Testis (tissue), 5 donors: ENCODE measurements around the gene KLK8. TPM values are rescaled to one million over a fixed set of nuclear protein-coding genes. Genes with fewer than 3 reads are reported as not detected.

Experiments used
- DNase-seq: peaks from one replicate; pipeline ENCODE4 v3.0.0-alpha.2; 2019
- H3K27ac ChIP-seq, 2 donors: fragments of 200-600 bp; sonication (generic); one replicate each; pipeline ENCODE4 v1.5.1; 2019
- H3K27me3 ChIP-seq: fragments of 200-600 bp; sonication (generic); one replicate; pipeline ENCODE4 v1.5.1; 2019
- H3K36me3 ChIP-seq: fragments of 200-600 bp; sonication (generic); one replicate; pipeline ENCODE4 v1.5.1; 2017; ENCODE audit warnings: low read depth; ENCODE audit errors: missing control alignments
- H3K4me1 ChIP-seq: fragments of 200-600 bp; sonication (generic); one replicate; pipeline ENCODE4 v1.5.1; 2019
- H3K4me3 ChIP-seq, 2 donors: fragments of 200-600 bp; sonication (generic); one replicate each; pipeline ENCODE4 v1.5.1; 2017 to 2019
- H3K9me3 ChIP-seq: fragments of 200-600 bp; sonication (generic); one replicate; pipeline ENCODE4 v1.5.1; 2017
- POLR2A ChIP-seq: fragments of 450-650 bp; IDR thresholded peaks from one replicate; pipeline ENCODE4 v1.6.1; 2017; ENCODE audit warnings: antibody characterized with exemption, mild to moderate bottlenecking, moderate library complexity
- WGBS, 2 donors: methylation state at CpG; one replicate each; pipeline ENCODE4 v1.1.5; 2018; 5-methylcytosine and 5-hydroxymethylcytosine counted together
- intact Hi-C: fragments of 100-400 bp; cut with DNase I; formaldehyde crosslinking; loops from one replicate; pipeline ENCODE4 v1.15.1; 2023; ENCODE audit warnings: low total_unique reads
- long read RNA-seq, 2 donors: transcript quantifications; one replicate each; lab custom pipeline, GENCODE V29; 2026
- polyA plus RNA-seq: library from polyadenylated mRNA; stranded (reverse); fragments of 350-450 nt; fragmentation: Illumina TruSeq; extraction: RNeasy Lipid Tissue Mini Kit (QIAGEN cat#74804); gene quantifications from one replicate; pipeline ENCODE4 v1.2.3, GENCODE V29; 2014; ENCODE audit warnings: low read depth, low replicate concordance; ENCODE audit not compliant: insufficient read depth
- total RNA-seq, 2 donors: library from RNA; depleted of rRNA; stranded (reverse); fragments of >200 nt; gene quantifications; one replicate each; pipeline ENCODE4 v1.2.3, GENCODE V29; 2016
- TF ChIP-seq, protein P1 (sequence below), 3 experiments: fragments of 450-650 bp in 2 of 3; fragments of 200-600 bp in 1 of 3; sonication (generic) in 1 of 3; IDR thresholded peaks; one replicate each; pipeline ENCODE4 v1.5.1; 2016 to 2019; ENCODE audit warnings: antibody characterized with exemption in 3 of 3, mild to moderate bottlenecking in 2 of 3, moderate library complexity in 1 of 3

KLK8 gene, protein sequence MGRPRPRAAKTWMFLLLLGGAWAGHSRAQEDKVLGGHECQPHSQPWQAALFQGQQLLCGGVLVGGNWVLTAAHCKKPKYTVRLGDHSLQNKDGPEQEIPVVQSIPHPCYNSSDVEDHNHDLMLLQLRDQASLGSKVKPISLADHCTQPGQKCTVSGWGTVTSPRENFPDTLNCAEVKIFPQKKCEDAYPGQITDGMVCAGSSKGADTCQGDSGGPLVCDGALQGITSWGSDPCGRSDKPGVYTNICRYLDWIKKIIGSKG
- total RNA-seq, result 1 to 10 TPM; 2.7 to 2.9 TPM
- 4.9 TPM for polyA plus RNA-seq
- long read RNA-seq, donor 1, partial matches to known transcripts, result 0 of 1 reads
- long read RNA-seq, donor 1, other reads (novel, unspliced or antisense), result 0 of 1 reads
- long read RNA-seq, donor 2, partial matches to known transcripts, result 0 of 1 reads
- long read RNA-seq, donor 2, other reads (novel, unspliced or antisense), result 0 of 1 reads

DNA sequence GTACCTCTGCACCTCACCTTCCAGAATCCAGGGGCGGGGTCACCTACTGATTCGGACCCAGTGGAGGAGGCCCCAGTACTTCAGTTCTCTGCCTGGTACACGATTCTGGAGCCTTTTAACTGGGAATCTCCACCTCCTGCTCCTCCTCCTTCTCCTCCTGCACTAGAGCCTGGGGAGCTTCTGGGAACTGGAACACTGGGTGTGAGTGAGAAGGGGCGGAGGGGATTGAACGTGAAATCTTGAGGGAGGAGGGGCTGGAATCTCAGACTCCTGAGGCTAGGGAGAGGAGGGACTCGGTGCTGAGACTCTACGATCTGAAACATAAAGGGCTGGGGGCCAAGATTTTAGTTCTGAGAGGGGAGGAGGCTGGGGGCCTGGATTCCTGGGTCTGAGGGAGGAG is at the start of gene KLK8:
KLK8 (minus strand) TSS at position 90 of the 400 bp plus-strand sequence. CDS start 437 bp downstream, outside the sequence.
- H3K27me3 ChIP-seq, result no peaks in the 10 kb centered on the region
- no peaks in the 10 kb centered on the region for H3K36me3 ChIP-seq
- H3K9me3 ChIP-seq, result no peaks in the 10 kb centered on the region
- H3K27ac ChIP-seq, result no peak within 1 kb of the TSS
- WGBS, 2 donors, result 14 to 19% methylated on average over 3 to 7 of the region's 7 CpGs
- intact Hi-C loops, result no loop called here
- TF ChIP-seq, protein P1, sequence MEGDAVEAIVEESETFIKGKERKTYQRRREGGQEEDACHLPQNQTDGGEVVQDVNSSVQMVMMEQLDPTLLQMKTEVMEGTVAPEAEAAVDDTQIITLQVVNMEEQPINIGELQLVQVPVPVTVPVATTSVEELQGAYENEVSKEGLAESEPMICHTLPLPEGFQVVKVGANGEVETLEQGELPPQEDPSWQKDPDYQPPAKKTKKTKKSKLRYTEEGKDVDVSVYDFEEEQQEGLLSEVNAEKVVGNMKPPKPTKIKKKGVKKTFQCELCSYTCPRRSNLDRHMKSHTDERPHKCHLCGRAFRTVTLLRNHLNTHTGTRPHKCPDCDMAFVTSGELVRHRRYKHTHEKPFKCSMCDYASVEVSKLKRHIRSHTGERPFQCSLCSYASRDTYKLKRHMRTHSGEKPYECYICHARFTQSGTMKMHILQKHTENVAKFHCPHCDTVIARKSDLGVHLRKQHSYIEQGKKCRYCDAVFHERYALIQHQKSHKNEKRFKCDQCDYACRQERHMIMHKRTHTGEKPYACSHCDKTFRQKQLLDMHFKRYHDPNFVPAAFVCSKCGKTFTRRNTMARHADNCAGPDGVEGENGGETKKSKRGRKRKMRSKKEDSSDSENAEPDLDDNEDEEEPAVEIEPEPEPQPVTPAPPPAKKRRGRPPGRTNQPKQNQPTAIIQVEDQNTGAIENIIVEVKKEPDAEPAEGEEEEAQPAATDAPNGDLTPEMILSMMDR (IDR thresholded peaks at IDR 0.05), result no peak
- H3K4me3 ChIP-seq, result peak within 1 kb of the TSS; percentile 26 to 42
- no peaks in the 10 kb centered on the region for H3K4me1 ChIP-seq
- DNase-seq, result no peak

DNA sequence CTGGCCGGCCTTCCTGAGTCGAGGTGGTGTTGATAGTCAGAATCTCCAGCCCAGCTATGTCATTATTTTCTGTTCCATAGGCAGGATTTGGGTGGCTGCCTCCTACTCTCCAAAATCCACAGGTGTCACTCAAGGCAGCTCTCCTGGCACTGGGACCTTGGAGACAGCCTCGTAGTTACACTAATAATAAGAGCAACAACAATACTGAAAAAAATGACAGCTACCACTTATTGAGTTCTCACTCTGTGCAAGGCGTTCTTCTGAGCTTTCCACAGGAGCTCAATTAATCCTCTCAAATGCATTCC is 45.6 kb upstream of the KLK8 start:
- intact Hi-C loops, result no loop called here
- 28 to 33% methylated on average over 4 of the region's 4 CpGs for WGBS, 2 donors
- Histone ChIP-seq H3K27ac (no peak overlapping the region), H3K9me3 (no peaks in the 10 kb centered on the region), H3K36me3 (no peaks in the 10 kb centered on the region), H3K27me3 (no peaks in the 10 kb centered on the region), H3K4me3 (no peak overlapping the region), H3K4me1 (no peaks in the 10 kb centered on the region)
- no peak for DNase-seq
- TF ChIP-seq, protein P1 (IDR thresholded peaks at IDR 0.05), result no peak

DNA sequence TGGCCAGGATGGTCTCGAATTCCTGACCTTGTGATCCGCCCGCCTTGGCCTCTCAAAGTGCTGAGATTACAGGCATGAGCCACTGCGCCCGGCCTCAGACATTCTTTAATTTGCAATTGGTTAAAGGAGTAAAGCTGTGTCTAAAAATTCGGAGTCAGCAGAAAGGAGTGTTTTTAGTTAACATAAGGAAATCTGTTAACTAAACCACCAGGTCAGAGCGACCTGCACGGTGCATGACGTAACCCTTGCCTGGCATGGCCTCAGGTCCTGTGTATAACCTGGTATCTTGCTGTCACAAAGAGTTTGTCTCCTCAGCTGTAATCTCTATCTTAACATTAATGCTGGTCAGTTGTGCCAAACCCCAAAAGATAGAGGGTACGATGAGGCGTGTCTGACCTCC is 42.9 kb upstream of the KLK8 start:
- H3K9me3 ChIP-seq, result no peaks in the 10 kb centered on the region
- H3K36me3 ChIP-seq, result no peaks in the 10 kb centered on the region
- no peak overlapping the region for H3K4me3 ChIP-seq
- TF ChIP-seq, protein P1 (IDR thresholded peaks at IDR 0.05), result no peak
- TF ChIP-seq POLR2A, result no peak
- no peak for DNase-seq
- intact Hi-C loops, result no loop called here
- no peaks in the 10 kb centered on the region for H3K4me1 ChIP-seq
- WGBS, 2 donors, result 81 to 84% methylated on average over 11 of the region's 11 CpGs
- no peak overlapping the region for H3K27ac ChIP-seq
- no peaks in the 10 kb centered on the region for H3K27me3 ChIP-seq

DNA sequence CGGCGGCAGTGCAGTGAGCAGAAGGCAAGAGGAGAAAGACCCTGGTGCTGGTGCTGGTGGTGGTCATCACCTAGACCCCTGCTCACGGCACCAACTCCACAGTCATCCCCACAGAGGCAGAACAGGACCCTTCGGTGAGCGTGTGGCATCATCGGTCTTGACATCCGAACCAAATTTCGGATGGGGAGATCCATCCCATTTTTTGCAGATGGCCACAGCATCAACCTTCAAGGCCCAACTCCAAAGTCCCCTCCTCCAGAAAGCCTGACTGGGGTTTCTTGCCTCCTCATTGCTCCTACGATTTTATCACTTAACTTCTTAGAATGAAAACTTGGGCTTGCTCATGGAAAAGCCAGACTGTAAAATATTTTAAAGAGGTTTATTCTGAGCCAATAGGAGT is 42.1 kb upstream of the KLK8 start:
- H3K9me3 ChIP-seq, result no peaks in the 10 kb centered on the region
- no peaks in the 10 kb centered on the region for H3K36me3 ChIP-seq
- no peaks in the 10 kb centered on the region for H3K4me1 ChIP-seq
- H3K4me3 ChIP-seq, result no peak overlapping the region
- H3K27ac ChIP-seq, result no peak overlapping the region
- WGBS, 2 donors, result 86 to 91% methylated on average over 9 of the region's 9 CpGs
- no peak for TF ChIP-seq POLR2A
- TF ChIP-seq, protein P1 (IDR thresholded peaks at IDR 0.05), result no peak
- H3K27me3 ChIP-seq, result no peaks in the 10 kb centered on the region
- intact Hi-C loops, result no loop called here
- DNase-seq, result no peak

DNA sequence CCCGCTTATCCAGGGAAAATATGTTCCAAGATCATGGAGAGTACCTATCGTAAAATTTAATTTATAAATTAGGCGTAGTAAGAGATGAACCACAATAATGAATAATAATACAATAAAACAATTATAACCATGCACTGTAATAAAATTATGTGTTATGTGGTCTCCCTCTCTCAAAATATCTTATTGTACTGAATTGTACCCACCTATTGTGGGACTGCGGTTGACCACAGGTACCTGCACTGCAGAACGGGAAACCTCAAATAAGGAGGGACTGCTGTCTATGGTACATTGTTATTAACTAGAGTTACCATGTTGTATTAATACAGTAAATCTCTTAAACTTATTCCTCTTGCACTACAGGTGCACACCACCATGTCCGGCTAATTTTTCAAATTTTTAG is 38.7 kb upstream of the KLK8 start:
- Histone ChIP-seq H3K27me3 (no peaks in the 10 kb centered on the region), H3K4me1 (no peaks in the 10 kb centered on the region), H3K27ac (no peak overlapping the region), H3K9me3 (no peaks in the 10 kb centered on the region), H3K36me3 (no peaks in the 10 kb centered on the region), H3K4me3 (no peak overlapping the region)
- TF ChIP-seq, protein P1 (IDR thresholded peaks at IDR 0.05), result no peak
- TF ChIP-seq POLR2A, result no peak
- DNase-seq, result no peak
- 93% methylated on average over 6 of the region's 6 CpGs for WGBS, 2 donors
- intact Hi-C loops, result no loop called here
